Gastroesophageal sphincter (tissue), 4 donors: ENCODE results near the gene SEMA3D. TPM values are rescaled to one million over a fixed set of nuclear protein-coding genes. Genes with fewer than 3 reads are reported as not detected.
A peak's percentile ranks its signal among the peaks of the same experiment; 100 is the strongest.

Experiments
- ATAC-seq: fragments of 150-250 bp; one replicate; pipeline ENCODE4 v1.9.1; 2016; ENCODE audit warnings: mild to moderate bottlenecking, moderate library complexity
- H3K27ac ChIP-seq, 4 donors: fragments of 200-600 bp; sonication (generic) in 3 of 4; 1 replicate in 3 of 4; 2 replicates in 1 of 4; pipeline ENCODE4 v1.5.1; 2016 to 2019
- H3K27me3 ChIP-seq: fragments of 200-600 bp; sonication (generic); one replicate; pipeline ENCODE4 v1.5.1; 2019
- H3K36me3 ChIP-seq, 2 donors: fragments of 200-600 bp; sonication (generic); one replicate each; pipeline ENCODE4 v1.5.1; 2019; ENCODE audit warnings: control low read depth in 1 of 2
- H3K4me1 ChIP-seq, 3 donors: fragments of 200-600 bp; sonication (generic); 1 replicate in 2 of 3; 2 replicates in 1 of 3; pipeline ENCODE4 v1.5.1; 2016 to 2019; ENCODE audit warnings: control low read depth in 2 of 3
- H3K4me3 ChIP-seq, 2 donors: fragments of 200-600 bp; sonication (generic); one replicate each; pipeline ENCODE4 v1.5.1; 2019; ENCODE audit warnings: mild to moderate bottlenecking in 1 of 2, moderate library complexity in 1 of 2
- H3K9me3 ChIP-seq, 3 donors: fragments of 200-600 bp; sonication (generic); one replicate each; pipeline ENCODE4 v1.5.1; 2017 to 2019; ENCODE audit warnings: control low read depth in 2 of 3
- EP300 ChIP-seq: sonication (generic); formaldehyde crosslinking; IDR thresholded peaks from one replicate; pipeline ENCODE4 v1.6.1; 2017; ENCODE audit warnings: antibody characterized with exemption, mild to moderate bottlenecking
- POLR2A ChIP-seq, 2 donors: fragments of 450-650 bp; IDR thresholded peaks; one replicate each; pipeline ENCODE4 v1.6.1; 2017; ENCODE audit warnings: antibody characterized with exemption in 2 of 2, mild to moderate bottlenecking in 2 of 2, moderate library complexity in 1 of 2
- POLR2AphosphoS5 ChIP-seq: sonication (generic); formaldehyde crosslinking; IDR thresholded peaks from one replicate; pipeline ENCODE4 v1.6.1; 2017; ENCODE audit warnings: antibody characterized with exemption
- WGBS, 2 donors: methylation state at CpG; one replicate each; pipeline ENCODE4 v1.1.5; 2018; ENCODE audit warnings: low coverage in 1 of 2; 5-methylcytosine and 5-hydroxymethylcytosine counted together
- total RNA-seq, 4 donors: library from RNA; depleted of rRNA; stranded (reverse); fragments of >200 nt; gene quantifications; one replicate each; pipeline ENCODE4 v1.1.0, GENCODE V29; 2016
- TF ChIP-seq, protein P1 (sequence below), 4 experiments: fragments of 200-600 bp in 2 of 4; fragments of 450-650 bp in 2 of 4; sonication (generic) in 1 of 4; IDR thresholded peaks; one replicate each; pipeline ENCODE4 v1.5.1; 2017 to 2019; ENCODE audit warnings: antibody characterized with exemption in 4 of 4, mild to moderate bottlenecking in 2 of 4, moderate library complexity in 2 of 4

Gene SEMA3D
- total RNA-seq, 4 donors from 2014 or later = 0.27 to 24.6 (median 6.5) TPM

DNA sequence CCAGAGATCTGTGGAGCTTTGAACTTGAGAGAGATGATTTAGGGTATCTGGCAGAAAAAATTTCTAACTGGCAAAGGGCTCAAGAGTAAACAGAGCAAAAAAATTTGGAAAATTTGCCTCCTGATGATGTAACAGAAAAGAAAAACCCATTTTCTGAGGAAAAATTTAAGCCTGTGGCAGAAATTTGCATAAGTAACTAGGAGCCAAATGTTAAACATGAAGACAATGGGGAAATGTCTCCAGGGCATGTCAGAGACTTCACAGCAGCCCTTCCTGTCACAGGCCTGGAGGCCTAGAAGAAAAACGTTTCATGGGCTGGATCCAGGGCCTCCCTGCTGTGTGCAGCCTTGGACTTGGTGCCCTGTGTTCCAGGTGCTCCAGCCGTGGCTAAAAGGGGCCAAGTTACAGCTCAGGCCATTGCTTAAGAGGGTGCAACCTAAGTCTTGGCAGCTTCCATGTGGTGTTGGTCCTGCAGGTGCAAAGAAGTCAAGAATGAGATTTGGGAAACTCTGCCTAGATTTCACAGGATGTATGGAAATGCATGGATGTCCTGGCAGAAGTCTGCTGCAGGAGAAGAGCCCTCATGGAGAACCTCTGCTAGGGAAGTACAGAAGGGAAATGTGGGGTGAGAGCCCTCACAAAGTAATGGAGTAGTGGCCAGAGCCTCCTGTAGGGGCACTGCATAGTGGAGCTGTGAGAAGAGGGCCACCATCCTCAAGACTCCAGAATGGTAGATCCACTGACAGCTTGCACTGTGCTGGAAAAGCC is 8.1 kb downstream of the SEMA3D start:
- no peak for ATAC-seq
- TF ChIP-seq, protein P1, sequence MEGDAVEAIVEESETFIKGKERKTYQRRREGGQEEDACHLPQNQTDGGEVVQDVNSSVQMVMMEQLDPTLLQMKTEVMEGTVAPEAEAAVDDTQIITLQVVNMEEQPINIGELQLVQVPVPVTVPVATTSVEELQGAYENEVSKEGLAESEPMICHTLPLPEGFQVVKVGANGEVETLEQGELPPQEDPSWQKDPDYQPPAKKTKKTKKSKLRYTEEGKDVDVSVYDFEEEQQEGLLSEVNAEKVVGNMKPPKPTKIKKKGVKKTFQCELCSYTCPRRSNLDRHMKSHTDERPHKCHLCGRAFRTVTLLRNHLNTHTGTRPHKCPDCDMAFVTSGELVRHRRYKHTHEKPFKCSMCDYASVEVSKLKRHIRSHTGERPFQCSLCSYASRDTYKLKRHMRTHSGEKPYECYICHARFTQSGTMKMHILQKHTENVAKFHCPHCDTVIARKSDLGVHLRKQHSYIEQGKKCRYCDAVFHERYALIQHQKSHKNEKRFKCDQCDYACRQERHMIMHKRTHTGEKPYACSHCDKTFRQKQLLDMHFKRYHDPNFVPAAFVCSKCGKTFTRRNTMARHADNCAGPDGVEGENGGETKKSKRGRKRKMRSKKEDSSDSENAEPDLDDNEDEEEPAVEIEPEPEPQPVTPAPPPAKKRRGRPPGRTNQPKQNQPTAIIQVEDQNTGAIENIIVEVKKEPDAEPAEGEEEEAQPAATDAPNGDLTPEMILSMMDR (IDR thresholded peaks at IDR 0.05) = no peak
- TF ChIP-seq EP300 (no peak), POLR2A (IDR thresholded peaks at IDR 0.05) (no peak), POLR2AphosphoS5 (no peak)
- no peaks in the 10 kb centered on the region for H3K4me1 ChIP-seq
- no peaks in the 10 kb centered on the region for H3K27me3 ChIP-seq
- no peak overlapping the region for H3K4me3 ChIP-seq
- no peak overlapping the region for H3K27ac ChIP-seq
- no peaks in the 10 kb centered on the region for H3K36me3 ChIP-seq
- no peaks in the 10 kb centered on the region for H3K9me3 ChIP-seq
- WGBS, 2 donors = 60 to 61% methylated on average over 2 of the region's 2 CpGs

DNA sequence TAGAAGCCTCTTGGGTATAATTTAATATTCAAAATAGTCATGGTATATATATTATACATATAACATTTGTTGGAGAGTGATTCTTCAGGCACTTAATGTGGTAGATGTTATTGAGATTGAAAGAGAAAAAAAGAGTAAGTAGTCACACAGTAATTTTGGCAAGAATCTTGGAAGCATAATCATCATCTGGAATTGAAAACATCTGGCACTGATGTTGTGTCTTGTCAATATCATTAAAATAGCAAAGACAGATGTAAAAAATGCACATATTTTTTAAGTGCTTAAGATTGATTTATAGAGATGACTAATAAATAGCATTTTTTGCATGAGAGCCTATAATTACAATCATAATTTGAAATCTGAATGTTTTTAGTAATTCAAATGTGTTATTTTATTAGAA is 9.5 kb downstream of the SEMA3D start:
- Histone ChIP-seq H3K4me1 (peaks cover 0 to 7% (median 0%) of the 10 kb centered on the region in 3 donors), H3K36me3 (no peaks in the 10 kb centered on the region), H3K27ac (no peak overlapping the region), H3K9me3 (no peaks in the 10 kb centered on the region), H3K27me3 (no peaks in the 10 kb centered on the region), H3K4me3 (no peak overlapping the region)
- TF ChIP-seq EP300 (no peak), POLR2AphosphoS5 (no peak), POLR2A (IDR thresholded peaks at IDR 0.05) (no peak)
- TF ChIP-seq, protein P1 (IDR thresholded peaks at IDR 0.05) = no peak
- ATAC-seq = no peak

DNA sequence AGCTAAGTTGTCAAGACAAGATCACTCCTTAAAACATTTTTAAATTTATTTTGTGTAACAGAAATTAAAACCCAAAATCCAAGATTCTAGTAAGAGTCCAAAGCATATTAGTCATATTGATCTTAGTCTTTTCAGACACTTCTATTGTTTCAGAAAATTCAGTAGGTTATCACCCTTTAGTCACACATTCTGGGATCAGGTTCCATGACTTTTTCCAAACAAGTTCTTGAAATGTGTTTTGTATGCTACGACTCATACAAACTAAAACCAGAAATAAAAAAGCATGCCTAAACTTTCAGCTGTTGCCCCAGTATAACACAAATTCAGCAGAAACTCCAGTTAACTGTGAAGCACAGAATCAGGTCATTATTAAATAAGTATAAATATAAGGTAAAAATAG is 10.7 kb downstream of the SEMA3D start:
- Histone ChIP-seq H3K36me3 (no peaks in the 10 kb centered on the region), H3K9me3 (no peaks in the 10 kb centered on the region), H3K4me3 (no peak overlapping the region), H3K27ac (no peak overlapping the region), H3K27me3 (no peaks in the 10 kb centered on the region), H3K4me1 (peaks cover 0 to 8% (median 0%) of the 10 kb centered on the region in 3 donors)
- ATAC-seq = no peak
- TF ChIP-seq, protein P1 (IDR thresholded peaks at IDR 0.05) = no peak
- no peak for TF ChIP-seq POLR2A (IDR thresholded peaks at IDR 0.05)
- no peak for TF ChIP-seq EP300
- no peak for TF ChIP-seq POLR2AphosphoS5
- 88 to 94% methylated on average over 1 of the region's 1 CpG for WGBS, 2 donors

DNA sequence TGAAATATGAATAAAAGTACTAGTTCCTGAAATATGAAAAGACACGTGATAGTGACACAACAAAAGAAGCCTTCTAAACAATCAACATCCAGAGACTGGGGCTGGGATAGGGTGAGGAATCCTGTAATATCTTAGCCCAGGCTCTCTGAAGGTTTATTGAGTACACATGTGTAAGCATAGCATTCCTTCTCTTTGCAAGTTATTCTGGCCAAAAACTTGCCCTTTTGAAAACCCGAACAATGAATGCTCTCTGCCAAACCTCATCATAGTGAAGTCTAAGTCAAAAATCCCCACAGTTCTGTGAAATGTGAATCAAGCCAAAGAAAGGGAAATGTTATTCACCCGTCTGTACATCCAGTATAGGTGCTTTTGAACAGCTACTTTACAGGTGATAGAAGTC is 11.6 kb downstream of the SEMA3D start:
- Histone ChIP-seq H3K36me3 (no peaks in the 10 kb centered on the region), H3K4me1 (peaks cover 0 to 8% (median 0%) of the 10 kb centered on the region in 3 donors), H3K27me3 (no peaks in the 10 kb centered on the region), H3K9me3 (no peaks in the 10 kb centered on the region), H3K4me3 (no peak overlapping the region), H3K27ac (no peak overlapping the region)
- no peak for TF ChIP-seq POLR2A (IDR thresholded peaks at IDR 0.05)
- TF ChIP-seq POLR2AphosphoS5 = no peak
- no peak for TF ChIP-seq EP300
- TF ChIP-seq, protein P1 (IDR thresholded peaks at IDR 0.05) = no peak
- ATAC-seq = no peak
- WGBS, 2 donors = 37 to 68% methylated on average over 3 of the region's 3 CpGs

DNA sequence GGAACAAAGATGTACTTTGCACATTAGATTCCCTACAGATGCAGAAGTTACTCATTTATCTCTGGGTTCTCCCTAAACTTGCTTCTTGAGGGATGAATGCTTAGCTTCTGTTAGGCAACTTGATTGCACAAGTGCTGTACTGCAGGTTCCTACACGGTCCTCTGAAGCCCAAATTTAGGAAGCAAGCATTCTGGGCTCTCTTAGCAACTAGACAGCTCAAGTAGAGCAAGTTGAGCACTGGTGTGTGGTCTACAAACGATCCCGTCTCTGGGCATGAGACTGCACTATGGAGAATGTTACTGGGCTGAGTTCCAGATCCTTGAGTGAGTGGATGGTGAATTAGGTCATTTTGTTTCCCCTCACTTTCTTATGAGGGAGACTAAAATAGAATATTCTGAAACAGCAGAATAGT is 14.3 kb downstream of the SEMA3D start:
- Histone ChIP-seq H3K9me3 (no peaks in the 10 kb centered on the region), H3K4me3 (no peak overlapping the region), H3K36me3 (no peaks in the 10 kb centered on the region), H3K27me3 (no peaks in the 10 kb centered on the region), H3K27ac (no peak overlapping the region), H3K4me1 (peaks cover 0 to 8% (median 0%) of the 10 kb centered on the region in 3 donors)
- WGBS, 2 donors = no CpG with 5 or more reads among the region's 3 CpGs
- ATAC-seq = no peak
- TF ChIP-seq POLR2AphosphoS5 (peak; percentile 41), EP300 (no peak)
